K562 (cell line): Measurements from ENCODE around the gene ATF4. TPM values are rescaled to one million over a fixed set of nuclear protein-coding genes. Genes with fewer than 3 reads are reported as not detected.

Source experiments
- ARID2 ChIP-seq: fragments of 450-650 bp; IDR thresholded peaks from 2 replicates; pipeline ENCODE4 v1.6.1; 2017; ENCODE audit warnings: antibody characterized with exemption, mild to moderate bottlenecking
- CBFA2T3 ChIP-seq: fragments of 450-650 bp; IDR thresholded peaks from 2 replicates; pipeline ENCODE4 v1.6.1; 2017
- CHD1 ChIP-seq: fragments of 200-600 bp; sonication (generic); IDR thresholded peaks from one replicate; pipeline ENCODE4 v1.6.1; 2012; ENCODE audit warnings: mild to moderate bottlenecking, moderate library complexity, low read length, inconsistent platforms
- ELF1 ChIP-seq: fragments of 200-800 bp; sonication (Bioruptor generic); IDR thresholded peaks from 2 replicates; pipeline ENCODE4 v1.6.1; 2016; ENCODE audit warnings: missing genetic modification characterization, missing compliant biosample characterization
- LEF1 ChIP-seq: fragments of 450-650 bp; IDR thresholded peaks from 2 replicates; pipeline ENCODE4 v1.6.1; 2016; ENCODE audit warnings: mild to moderate bottlenecking
- NELFE ChIP-seq: IDR thresholded peaks from 2 replicates; pipeline ENCODE4 v1.6.1; 2011; ENCODE audit warnings: mild to moderate bottlenecking; ENCODE audit not compliant: insufficient read depth, insufficient read length
- NFE2L1 ChIP-seq: fragments of 450-650 bp; IDR thresholded peaks from 2 replicates; pipeline ENCODE4 v1.6.1; 2016; ENCODE audit warnings: missing genetic modification characterization, low read depth, mild to moderate bottlenecking, missing compliant biosample characterization, moderate library complexity, borderline replicate concordance
- NFIX ChIP-seq: fragments of 250-450 bp; sonication (Bioruptor Pico); IDR thresholded peaks from 2 replicates; pipeline ENCODE4 v1.4.0; 2020; ENCODE audit warnings: low read depth, mild to moderate bottlenecking, moderate library complexity
- NR2C1 ChIP-seq, 2 experiments: fragments of 450-650 bp; IDR thresholded peaks; 2 replicates each; pipeline ENCODE4 v1.6.1; 2017; ENCODE audit warnings: mild to moderate bottlenecking in 2 of 2, antibody characterized with exemption in 1 of 2, inconsistent platforms in 1 of 2, missing compliant biosample characterization in 1 of 2, missing genetic modification characterization in 1 of 2
- NR3C1 ChIP-seq: sonication (generic); formaldehyde crosslinking; IDR thresholded peaks from 2 replicates; pipeline ENCODE4 v1.8.1; 2022; ENCODE audit warnings: missing genetic modification reagents
- POLR2AphosphoS5 ChIP-seq: IDR thresholded peaks from 2 replicates; pipeline ENCODE4 v1.6.1; 2011; ENCODE audit warnings: mild to moderate bottlenecking, low read depth, low read length, moderate library complexity; ENCODE audit not compliant: control insufficient read depth, insufficient read depth
- RBM25 ChIP-seq: fragments of 200-400 bp; formaldehyde crosslinking; IDR thresholded peaks from 2 replicates; pipeline ENCODE4 v1.6.1; 2018; ENCODE audit warnings: low read length, low read depth, moderate library complexity; ENCODE audit not compliant: severe bottlenecking
- SAFB ChIP-seq: fragments of 200-400 bp; formaldehyde crosslinking; IDR thresholded peaks from 2 replicates; pipeline ENCODE4 v1.6.1; 2017; ENCODE audit warnings: low read depth, low read length, borderline replicate concordance
- U2AF2 ChIP-seq: fragments of 200-400 bp; formaldehyde crosslinking; optimal IDR thresholded peaks from 2 replicates; pipeline ENCODE3; 2017; ENCODE audit warnings: low read depth, mild to moderate bottlenecking, low read length
- ZEB2 ChIP-seq: fragments of 450-650 bp; IDR thresholded peaks from 2 replicates; pipeline ENCODE4 v1.6.1; 2016
- ZNF197 ChIP-seq: fragments of 200-800 bp; sonication (Bioruptor generic); IDR thresholded peaks from 2 replicates; pipeline ENCODE4 v1.6.1; 2016; ENCODE audit warnings: low read depth, missing genetic modification characterization, missing compliant biosample characterization
- polyA plus RNA-seq, 8 experiments: library from polyadenylated mRNA; depleted of rRNA in 4 of 8; stranded (reverse) in 5 of 8; unstranded in 3 of 8; fragments of >200 nt; fragmentation: Nextera tagmentation in 2 of 8; fragmentation: Illumina TruSeq in 1 of 8; extraction: Ambion mirVana in 2 of 8; extraction: Trizol in 1 of 8; gene quantifications; 2 replicates each; pipeline versions ENCODE4 v1.2.1 to v1.2.3, GENCODE V29; 2011 to 2014; ENCODE audit warnings: inconsistent platforms in 1 of 8, missing spikeins in 1 of 8
- total RNA-seq, 7 experiments: library from RNA; depleted of rRNA in 6 of 7; stranded (reverse); fragments of >200 nt in 6 of 7; fragmentation: Illumina TruSeq in 2 of 7; extraction: Trizol in 2 of 7; gene quantifications; 2 replicates each; pipeline versions ENCODE4 v1.2.1 to v1.2.3, GENCODE V29; 2011 to 2021; ENCODE audit warnings: low replicate concordance in 1 of 7
- TF ChIP-seq, protein P1 (sequence below), 3 experiments: IDR thresholded peaks in 2 of 3; conservative IDR thresholded peaks in 1 of 3; 2 replicates each; pipeline ENCODE4 v1.5.1; 2011 to 2012; ENCODE audit warnings: low read length in 3 of 3, mild to moderate bottlenecking in 3 of 3, control low read depth in 2 of 3, improper control_type of control experiment in 1 of 3, inconsistent platforms in 1 of 3, low read depth in 1 of 3, mixed read lengths in 1 of 3, moderate library complexity in 1 of 3; ENCODE audit not compliant: insufficient read depth in 2 of 3
- TF ChIP-seq, protein P2 (sequence below): fragments of 200-400 bp; formaldehyde crosslinking; IDR thresholded peaks from 2 replicates; pipeline ENCODE4 v1.6.1; 2017; ENCODE audit warnings: mild to moderate bottlenecking, low read depth, low read length, moderate library complexity
- TF ChIP-seq, protein P3 (sequence below): sonication (generic); formaldehyde crosslinking; IDR thresholded peaks from 2 replicates; pipeline ENCODE4 v1.8.1; 2023; ENCODE audit warnings: missing genetic modification reagents, mild to moderate bottlenecking, borderline replicate concordance

Gene ATF4
- total and polyA plus RNA-seq, 9 of the 15 experiments (the other 6 are each of a cell fraction or from before 2014, with no cell fraction given) = 93.1 to 723 (median 355) TPM

DNA sequence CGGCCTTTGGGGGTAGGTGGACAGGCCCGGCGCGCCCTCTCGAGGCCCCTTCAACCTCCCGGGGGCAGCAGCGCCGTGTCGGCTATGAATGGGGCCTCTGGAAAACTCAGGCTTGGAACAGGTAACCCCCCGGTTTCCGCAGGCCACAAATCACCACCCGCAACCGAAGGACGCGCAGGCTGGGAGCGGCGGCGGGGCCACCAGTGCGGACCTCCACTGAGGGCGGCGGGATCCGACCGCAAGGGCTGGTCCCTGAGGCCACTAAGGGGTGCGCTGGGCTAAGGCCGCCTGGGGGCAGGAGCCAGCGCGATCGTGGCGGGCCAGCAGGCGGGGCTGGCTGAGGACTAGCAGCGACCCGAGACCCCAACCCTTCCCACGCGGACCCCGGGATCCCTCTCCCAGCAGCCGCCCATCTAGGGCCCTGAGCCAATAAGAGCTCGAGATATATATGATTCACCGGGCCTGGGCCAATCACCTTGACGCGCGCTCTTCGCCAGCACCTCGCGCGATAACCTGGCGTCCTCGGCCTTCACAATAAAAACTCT is 609 bp upstream of the ATF4 start (continued):
- TF ChIP-seq ELF1 (tag) (no peak), NR3C1 (CRISPR knock-in tag) (no peak), CHD1 (peak; percentile 72), ZEB2 (no peak), ARID2 (no peak), LEF1 (no peak), RBM25 (peak; percentile 64), ZNF197 (CRISPR knock-in tag) (no peak), U2AF2 (no peak), NFE2L1 (tag) (no peak), CBFA2T3 (no peak), POLR2AphosphoS5 (0 out of 2 replicates have a peak, but pooled peaks have one; percentile 42), NELFE (no peak), SAFB (peak; percentile 50; the same call in 1 of the 2 replicates), NR2C1 (IDR thresholded peaks at IDR 0.05) (no peak), NR2C1 (tag; IDR thresholded peaks at IDR 0.05) (no peak), NFIX (CRISPR knock-in tag) (no peak)
- TF ChIP-seq, protein P1, sequence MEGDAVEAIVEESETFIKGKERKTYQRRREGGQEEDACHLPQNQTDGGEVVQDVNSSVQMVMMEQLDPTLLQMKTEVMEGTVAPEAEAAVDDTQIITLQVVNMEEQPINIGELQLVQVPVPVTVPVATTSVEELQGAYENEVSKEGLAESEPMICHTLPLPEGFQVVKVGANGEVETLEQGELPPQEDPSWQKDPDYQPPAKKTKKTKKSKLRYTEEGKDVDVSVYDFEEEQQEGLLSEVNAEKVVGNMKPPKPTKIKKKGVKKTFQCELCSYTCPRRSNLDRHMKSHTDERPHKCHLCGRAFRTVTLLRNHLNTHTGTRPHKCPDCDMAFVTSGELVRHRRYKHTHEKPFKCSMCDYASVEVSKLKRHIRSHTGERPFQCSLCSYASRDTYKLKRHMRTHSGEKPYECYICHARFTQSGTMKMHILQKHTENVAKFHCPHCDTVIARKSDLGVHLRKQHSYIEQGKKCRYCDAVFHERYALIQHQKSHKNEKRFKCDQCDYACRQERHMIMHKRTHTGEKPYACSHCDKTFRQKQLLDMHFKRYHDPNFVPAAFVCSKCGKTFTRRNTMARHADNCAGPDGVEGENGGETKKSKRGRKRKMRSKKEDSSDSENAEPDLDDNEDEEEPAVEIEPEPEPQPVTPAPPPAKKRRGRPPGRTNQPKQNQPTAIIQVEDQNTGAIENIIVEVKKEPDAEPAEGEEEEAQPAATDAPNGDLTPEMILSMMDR (IDR thresholded peaks at IDR 0.05 in 2 of 3, conservative IDR thresholded peaks at IDR 0.05 in 1 of 3; ENCODE audit: insufficient read depth in 2 of 3, low read depth in 1 of 3, low read length in 3 of 3) = peak; percentile 39 to 55 (median 55); a peak in 5 of 6 replicates
- TF ChIP-seq, protein P2, sequence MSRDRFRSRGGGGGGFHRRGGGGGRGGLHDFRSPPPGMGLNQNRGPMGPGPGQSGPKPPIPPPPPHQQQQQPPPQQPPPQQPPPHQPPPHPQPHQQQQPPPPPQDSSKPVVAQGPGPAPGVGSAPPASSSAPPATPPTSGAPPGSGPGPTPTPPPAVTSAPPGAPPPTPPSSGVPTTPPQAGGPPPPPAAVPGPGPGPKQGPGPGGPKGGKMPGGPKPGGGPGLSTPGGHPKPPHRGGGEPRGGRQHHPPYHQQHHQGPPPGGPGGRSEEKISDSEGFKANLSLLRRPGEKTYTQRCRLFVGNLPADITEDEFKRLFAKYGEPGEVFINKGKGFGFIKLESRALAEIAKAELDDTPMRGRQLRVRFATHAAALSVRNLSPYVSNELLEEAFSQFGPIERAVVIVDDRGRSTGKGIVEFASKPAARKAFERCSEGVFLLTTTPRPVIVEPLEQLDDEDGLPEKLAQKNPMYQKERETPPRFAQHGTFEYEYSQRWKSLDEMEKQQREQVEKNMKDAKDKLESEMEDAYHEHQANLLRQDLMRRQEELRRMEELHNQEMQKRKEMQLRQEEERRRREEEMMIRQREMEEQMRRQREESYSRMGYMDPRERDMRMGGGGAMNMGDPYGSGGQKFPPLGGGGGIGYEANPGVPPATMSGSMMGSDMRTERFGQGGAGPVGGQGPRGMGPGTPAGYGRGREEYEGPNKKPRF = no peak
- TF ChIP-seq, protein P3, sequence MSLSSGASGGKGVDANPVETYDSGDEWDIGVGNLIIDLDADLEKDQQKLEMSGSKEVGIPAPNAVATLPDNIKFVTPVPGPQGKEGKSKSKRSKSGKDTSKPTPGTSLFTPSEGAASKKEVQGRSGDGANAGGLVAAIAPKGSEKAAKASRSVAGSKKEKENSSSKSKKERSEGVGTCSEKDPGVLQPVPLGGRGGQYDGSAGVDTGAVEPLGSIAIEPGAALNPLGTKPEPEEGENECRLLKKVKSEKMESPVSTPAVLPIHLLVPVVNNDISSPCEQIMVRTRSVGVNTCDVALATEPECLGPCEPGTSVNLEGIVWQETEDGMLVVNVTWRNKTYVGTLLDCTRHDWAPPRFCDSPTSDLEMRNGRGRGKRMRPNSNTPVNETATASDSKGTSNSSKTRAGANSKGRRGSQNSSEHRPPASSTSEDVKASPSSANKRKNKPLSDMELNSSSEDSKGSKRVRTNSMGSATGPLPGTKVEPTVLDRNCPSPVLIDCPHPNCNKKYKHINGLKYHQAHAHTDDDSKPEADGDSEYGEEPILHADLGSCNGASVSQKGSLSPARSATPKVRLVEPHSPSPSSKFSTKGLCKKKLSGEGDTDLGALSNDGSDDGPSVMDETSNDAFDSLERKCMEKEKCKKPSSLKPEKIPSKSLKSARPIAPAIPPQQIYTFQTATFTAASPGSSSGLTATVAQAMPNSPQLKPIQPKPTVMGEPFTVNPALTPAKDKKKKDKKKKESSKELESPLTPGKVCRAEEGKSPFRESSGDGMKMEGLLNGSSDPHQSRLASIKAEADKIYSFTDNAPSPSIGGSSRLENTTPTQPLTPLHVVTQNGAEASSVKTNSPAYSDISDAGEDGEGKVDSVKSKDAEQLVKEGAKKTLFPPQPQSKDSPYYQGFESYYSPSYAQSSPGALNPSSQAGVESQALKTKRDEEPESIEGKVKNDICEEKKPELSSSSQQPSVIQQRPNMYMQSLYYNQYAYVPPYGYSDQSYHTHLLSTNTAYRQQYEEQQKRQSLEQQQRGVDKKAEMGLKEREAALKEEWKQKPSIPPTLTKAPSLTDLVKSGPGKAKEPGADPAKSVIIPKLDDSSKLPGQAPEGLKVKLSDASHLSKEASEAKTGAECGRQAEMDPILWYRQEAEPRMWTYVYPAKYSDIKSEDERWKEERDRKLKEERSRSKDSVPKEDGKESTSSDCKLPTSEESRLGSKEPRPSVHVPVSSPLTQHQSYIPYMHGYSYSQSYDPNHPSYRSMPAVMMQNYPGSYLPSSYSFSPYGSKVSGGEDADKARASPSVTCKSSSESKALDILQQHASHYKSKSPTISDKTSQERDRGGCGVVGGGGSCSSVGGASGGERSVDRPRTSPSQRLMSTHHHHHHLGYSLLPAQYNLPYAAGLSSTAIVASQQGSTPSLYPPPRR (CRISPR knock-in tag) = no peak
